Immature natural killer cell (primary cell): ENCODE results near the gene CUEDC1. TPM values are rescaled to one million over a fixed set of nuclear protein-coding genes. Genes with fewer than 3 reads are reported as not detected.

ENCODE experiments used
- DNase-seq, 3 donors: peaks; one replicate each; pipeline ENCODE4 v3.0.0; 2022; ENCODE audit warnings: mixed read lengths in 1 of 3
- H3K27ac Mint-ChIP-seq, 6 donors: one replicate each; pipeline ENCODE4 v1.8.0; 2020; ENCODE audit warnings: mixed read lengths in 6 of 6, mild to moderate bottlenecking in 5 of 6, inconsistent platforms in 4 of 6, moderate library complexity in 3 of 6
- H3K27me3 Mint-ChIP-seq, 3 donors: one replicate each; pipeline ENCODE4 v1.8.0; 2020 to 2021; ENCODE audit warnings: low read depth in 3 of 3, mild to moderate bottlenecking in 3 of 3, mixed read lengths in 3 of 3, moderate library complexity in 3 of 3, inconsistent platforms in 1 of 3
- H3K36me3 Mint-ChIP-seq, 3 donors: one replicate each; pipeline ENCODE4 v1.8.0; 2020; ENCODE audit warnings: mixed read lengths in 3 of 3, inconsistent platforms in 2 of 3, mild to moderate bottlenecking in 2 of 3
- H3K4me1 Mint-ChIP-seq, 2 donors: one replicate each; pipeline ENCODE4 v1.8.0; 2020; ENCODE audit warnings: inconsistent platforms in 2 of 2, mild to moderate bottlenecking in 2 of 2, mixed read lengths in 2 of 2, moderate library complexity in 1 of 2
- H3K4me3 Mint-ChIP-seq, 5 donors: one replicate each; pipeline ENCODE4 v1.8.0; 2020; ENCODE audit warnings: mild to moderate bottlenecking in 5 of 5, mixed read lengths in 5 of 5, inconsistent platforms in 3 of 5, moderate library complexity in 3 of 5
- H3K9me3 Mint-ChIP-seq, 6 donors: one replicate each; pipeline ENCODE4 v1.8.0; 2020; ENCODE audit warnings: mild to moderate bottlenecking in 6 of 6, mixed read lengths in 6 of 6, inconsistent platforms in 4 of 6, moderate library complexity in 3 of 6
- polyA plus RNA-seq, 3 donors: library from polyadenylated mRNA; unstranded; fragments of 300-500 nt; fragmentation: Illumina TruSeq; gene quantifications; one replicate each; pipeline ENCODE4 v1.2.3, GENCODE V29; 2021

Gene CUEDC1
- polyA plus RNA-seq, 3 donors from 2014 or later, result 0.43 to 2.5 (median 0.52) TPM

GRCh38 chr17:57948555-57949420 is 6.4 kb downstream of the CUEDC1 start:
- peak; percentile 44 to 51 (median 49) for DNase-seq

GRCh38 chr17:57948169-57948554 is 7.0 kb downstream of the CUEDC1 start:
- peaks cover 41% of the 10 kb centered on the region in 2 donors for H3K4me1 Mint-ChIP-seq
- H3K27me3 Mint-ChIP-seq, result peaks cover 3 to 9% (median 8%) of the 10 kb centered on the region in 3 donors
- H3K36me3 Mint-ChIP-seq, result peaks cover 0 to 3% (median 0%) of the 10 kb centered on the region in 3 donors
- DNase-seq, result no peak
- H3K27ac Mint-ChIP-seq, result peak overlapping the region in 3 of 6 donors; percentile 30 to 76 (median 50)
- H3K9me3 Mint-ChIP-seq, result no peaks in the 10 kb centered on the region
- peak overlapping the region; percentile 44 to 82 (median 75) for H3K4me3 Mint-ChIP-seq

More at GRCh38 chr17:57948555-57949420, 6.4 kb downstream of the CUEDC1 start:
- Mint-ChIP-seq H3K9me3 (no peaks in the 10 kb centered on the region), H3K27ac (peak overlapping the region; percentile 17 to 85 (median 52)), H3K4me1 (peaks cover 42% of the 10 kb centered on the region in 2 donors), H3K27me3 (peaks cover 3 to 12% (median 9%) of the 10 kb centered on the region in 3 donors), H3K4me3 (peak overlapping the region; percentile 44 to 82 (median 75)), H3K36me3 (peaks cover 0 to 3% (median 0%) of the 10 kb centered on the region in 3 donors)

- Mint-ChIP-seq H3K9me3 (no peaks in the 10 kb centered on the region), H3K27me3 (peaks cover 3 to 8% (median 5%) of the 10 kb centered on the region in 3 donors), H3K27ac (peak overlapping the region in 1 of 6 donors; percentile 9), H3K4me3 (peak overlapping the region; percentile 85 to 94 (median 93)), H3K36me3 (peaks cover 0 to 3% (median 0%) of the 10 kb centered on the region in 3 donors), H3K4me1 (peaks cover 41% of the 10 kb centered on the region in 2 donors)
- DNase-seq, result no peak
Measured at GRCh38 chr17:57947369-57947768, 7.8 kb downstream of the CUEDC1 start.

- peaks cover 0 to 3% (median 0%) of the 10 kb centered on the region in 3 donors for H3K36me3 Mint-ChIP-seq
- H3K4me3 Mint-ChIP-seq, result peak overlapping the region; percentile 85 to 94 (median 93)
- peaks cover 41% of the 10 kb centered on the region in 2 donors for H3K4me1 Mint-ChIP-seq
- peak overlapping the region in 5 of 6 donors; percentile 2 to 71 (median 66) for H3K27ac Mint-ChIP-seq
- peak; percentile 43 to 55 (median 49) for DNase-seq
- no peaks in the 10 kb centered on the region for H3K9me3 Mint-ChIP-seq
- H3K27me3 Mint-ChIP-seq, result peaks cover 3 to 8% (median 5%) of the 10 kb centered on the region in 3 donors
Measured at GRCh38 chr17:57946798-57947358, 8.3 kb downstream of the CUEDC1 start.

- Mint-ChIP-seq H3K27ac (peak overlapping the region in 3 of 6 donors; percentile 30 to 71 (median 66)), H3K4me1 (peaks cover 41% of the 10 kb centered on the region in 2 donors), H3K9me3 (no peaks in the 10 kb centered on the region), H3K36me3 (peaks cover 0 to 3% (median 0%) of the 10 kb centered on the region in 3 donors), H3K27me3 (peaks cover 3 to 9% (median 5%) of the 10 kb centered on the region in 3 donors), H3K4me3 (peak overlapping the region; percentile 85 to 94 (median 93))
- no peak for DNase-seq
Measured at GRCh38 chr17:57945996-57946797, 9.0 kb downstream of the CUEDC1 start.

GRCh38 chr17:57944908-57945307 is 10.3 kb downstream of the CUEDC1 start:
- Mint-ChIP-seq H3K27ac (no peak overlapping the region), H3K27me3 (peaks cover 3 to 15% (median 3%) of the 10 kb centered on the region in 3 donors), H3K4me3 (no peak overlapping the region), H3K4me1 (peaks cover 32 to 39% of the 10 kb centered on the region in 2 donors), H3K9me3 (no peaks in the 10 kb centered on the region), H3K36me3 (peaks cover 0 to 7% (median 0%) of the 10 kb centered on the region in 3 donors)
- no peak for DNase-seq

GRCh38 chr17:57943645-57944044 is 11.6 kb downstream of the CUEDC1 start:
- Mint-ChIP-seq H3K36me3 (peaks cover 0 to 6% (median 0%) of the 10 kb centered on the region in 3 donors), H3K4me3 (no peak overlapping the region), H3K4me1 (peaks cover 22 to 26% of the 10 kb centered on the region in 2 donors), H3K27me3 (peaks cover under 1 to 16% (median 3%) of the 10 kb centered on the region in 3 donors), H3K27ac (no peak overlapping the region), H3K9me3 (no peaks in the 10 kb centered on the region)
- DNase-seq, result no peak

GRCh38 chr17:57943140-57943539 is 12.1 kb downstream of the CUEDC1 start:
- Mint-ChIP-seq H3K27ac (no peak overlapping the region), H3K4me1 (peaks cover 17 to 21% of the 10 kb centered on the region in 2 donors), H3K9me3 (no peaks in the 10 kb centered on the region), H3K4me3 (no peak overlapping the region), H3K36me3 (peaks cover 0 to 3% (median 0%) of the 10 kb centered on the region in 3 donors), H3K27me3 (peaks cover 0 to 16% (median 3%) of the 10 kb centered on the region in 3 donors)
- no peak for DNase-seq

- peaks cover 0 to 3% (median 0%) of the 10 kb centered on the region in 3 donors for H3K36me3 Mint-ChIP-seq
Measured at GRCh38 chr17:57941384-57942370, 13.5 kb downstream of the CUEDC1 start.

GRCh38 chr17:57940653-57941329 is 14.4 kb downstream of the CUEDC1 start:
- H3K4me1 Mint-ChIP-seq, result peaks cover under 1 to 2% of the 10 kb centered on the region in 2 donors
- H3K27ac Mint-ChIP-seq, result no peak overlapping the region
- H3K27me3 Mint-ChIP-seq, result peaks cover 3 to 15% (median 6%) of the 10 kb centered on the region in 3 donors
- no peak overlapping the region for H3K4me3 Mint-ChIP-seq
- H3K36me3 Mint-ChIP-seq, result peaks cover 0 to 3% (median 0%) of the 10 kb centered on the region in 3 donors
- no peak for DNase-seq
- no peaks in the 10 kb centered on the region for H3K9me3 Mint-ChIP-seq

More at GRCh38 chr17:57941384-57942370, 13.5 kb downstream of the CUEDC1 start:
- H3K27me3 Mint-ChIP-seq, result peaks cover under 1 to 17% (median 4%) of the 10 kb centered on the region in 3 donors
- DNase-seq, result no peak
- no peak overlapping the region for H3K27ac Mint-ChIP-seq
- no peaks in the 10 kb centered on the region for H3K9me3 Mint-ChIP-seq
- H3K4me1 Mint-ChIP-seq, result peaks cover 7 to 10% of the 10 kb centered on the region in 2 donors
- H3K4me3 Mint-ChIP-seq, result no peak overlapping the region

- H3K4me3 Mint-ChIP-seq, result no peak overlapping the region
- peaks cover 0 to 3% (median 0%) of the 10 kb centered on the region in 3 donors for H3K36me3 Mint-ChIP-seq
- H3K27me3 Mint-ChIP-seq, result peaks cover 5 to 15% (median 6%) of the 10 kb centered on the region in 3 donors
- H3K9me3 Mint-ChIP-seq, result no peaks in the 10 kb centered on the region
- DNase-seq, result no peak
- peaks cover 0 to 2% of the 10 kb centered on the region in 2 donors for H3K4me1 Mint-ChIP-seq
- no peak overlapping the region for H3K27ac Mint-ChIP-seq
Measured at GRCh38 chr17:57940231-57940630, 15.0 kb downstream of the CUEDC1 start.

- no peak overlapping the region for H3K4me3 Mint-ChIP-seq
- H3K27me3 Mint-ChIP-seq, result peaks cover 5 to 15% (median 6%) of the 10 kb centered on the region in 3 donors
- H3K27ac Mint-ChIP-seq, result no peak overlapping the region
- no peaks in the 10 kb centered on the region for H3K9me3 Mint-ChIP-seq
- H3K4me1 Mint-ChIP-seq, result peaks cover 0 to 2% of the 10 kb centered on the region in 2 donors
- DNase-seq, result no peak
- peaks cover 0 to 3% (median 0%) of the 10 kb centered on the region in 3 donors for H3K36me3 Mint-ChIP-seq
Measured at GRCh38 chr17:57939797-57940196, 15.4 kb downstream of the CUEDC1 start.
